GM21825 (cell line): Measurements from ENCODE around the gene PAPSS2.
"Not testable (repeated sequence)": the region's sequence is repeated elsewhere in the genome, so short reads cannot be mapped to it uniquely, and the experiment has no call there.

ENCODE experiments used
- ATAC-seq: cut with Tn5 transposase; IDR thresholded peaks from one replicate; pipeline ENCODE4 v1.9.1; 2021; ENCODE audit warnings: mild to moderate bottlenecking, moderate library complexity; ENCODE audit not compliant: unreplicated experiment

Gene PAPSS2

DNA sequence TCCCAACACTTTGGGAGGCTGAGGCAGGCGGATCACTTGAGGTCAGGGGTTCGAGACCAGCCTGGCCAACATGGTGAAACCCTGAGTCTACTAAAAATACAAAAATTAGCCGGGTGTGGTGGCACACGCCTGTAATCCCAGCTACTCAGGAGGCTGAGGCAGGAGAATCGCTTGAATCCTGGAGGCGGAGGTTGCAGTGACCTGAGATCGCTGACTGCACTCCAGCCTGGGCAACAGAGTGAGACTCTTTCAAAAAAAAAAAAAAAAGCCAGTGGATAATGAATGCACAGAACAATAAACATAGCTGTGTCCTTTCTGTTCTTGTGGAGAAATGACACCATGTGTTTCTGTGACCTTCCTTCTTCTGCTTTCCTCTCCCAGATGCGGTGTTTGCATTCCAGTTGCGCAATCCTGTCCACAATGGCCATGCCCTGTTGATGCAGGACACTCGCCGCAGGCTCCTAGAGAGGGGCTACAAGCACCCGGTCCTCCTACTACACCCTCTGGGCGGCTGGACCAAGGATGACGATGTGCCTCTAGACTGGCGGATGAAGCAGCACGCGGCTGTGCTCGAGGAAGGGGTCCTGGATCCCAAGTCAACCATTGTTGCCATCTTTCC lies 83.4 kb downstream of the PAPSS2 start:
- not testable (repeated sequence) for ATAC-seq

DNA sequence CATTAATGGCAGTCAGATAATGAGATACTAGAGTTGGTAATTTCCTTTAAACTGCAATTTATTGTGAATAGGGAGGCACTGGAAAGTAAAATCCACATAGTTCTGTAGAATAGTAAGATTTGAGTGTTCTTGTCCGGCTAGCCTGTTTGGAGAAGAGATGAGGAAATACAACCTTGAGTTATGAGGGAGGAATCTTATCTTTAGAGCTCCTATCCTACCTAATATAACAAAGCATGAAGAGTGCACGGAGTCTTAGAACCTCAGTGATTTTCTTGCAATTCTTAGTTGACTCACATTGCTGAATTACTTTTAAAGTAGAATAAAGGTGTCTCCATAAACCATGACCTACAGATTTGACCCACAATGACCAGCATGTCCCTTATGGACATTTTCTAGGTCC lies 84.9 kb downstream of the PAPSS2 start:
- no peak for ATAC-seq

DNA sequence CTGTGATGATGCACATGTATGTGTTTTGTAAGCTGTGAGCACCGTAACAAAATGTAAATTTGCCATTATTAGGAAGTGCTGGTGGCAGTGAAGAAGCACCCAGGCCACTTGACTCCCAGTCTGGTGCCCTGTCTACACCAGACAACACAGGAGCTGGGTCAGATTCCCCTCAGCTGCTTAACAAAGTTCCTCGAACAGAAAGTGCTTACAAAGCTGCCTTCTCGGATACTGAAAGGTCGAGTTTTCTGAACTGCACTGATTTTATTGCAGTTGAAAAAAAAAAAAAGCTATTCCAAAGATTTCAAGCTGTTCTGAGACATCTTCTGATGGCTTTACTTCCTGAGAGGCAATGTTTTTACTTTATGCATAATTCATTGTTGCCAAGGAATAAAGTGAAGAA lies 87.2 kb downstream of the PAPSS2 start:
- ATAC-seq = no peak

DNA sequence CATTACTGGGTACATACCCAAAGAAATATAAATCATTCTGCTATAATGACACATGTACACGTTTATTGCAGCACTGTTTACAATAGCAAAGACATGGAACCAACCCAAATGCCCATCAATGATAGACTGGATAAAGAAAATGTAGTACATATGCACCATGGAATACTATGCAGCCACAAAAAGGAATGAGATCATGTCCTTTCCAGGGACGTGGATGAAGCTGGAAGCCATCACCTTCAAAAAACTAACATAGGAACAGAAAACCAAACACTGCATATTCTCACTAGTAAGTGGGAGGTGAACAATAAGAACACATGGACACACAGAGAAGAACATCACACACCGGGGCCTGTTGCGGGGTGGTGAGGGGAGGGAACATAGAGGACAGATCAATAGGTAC lies 88.6 kb downstream of the PAPSS2 start:
- not testable (repeated sequence) for ATAC-seq

DNA sequence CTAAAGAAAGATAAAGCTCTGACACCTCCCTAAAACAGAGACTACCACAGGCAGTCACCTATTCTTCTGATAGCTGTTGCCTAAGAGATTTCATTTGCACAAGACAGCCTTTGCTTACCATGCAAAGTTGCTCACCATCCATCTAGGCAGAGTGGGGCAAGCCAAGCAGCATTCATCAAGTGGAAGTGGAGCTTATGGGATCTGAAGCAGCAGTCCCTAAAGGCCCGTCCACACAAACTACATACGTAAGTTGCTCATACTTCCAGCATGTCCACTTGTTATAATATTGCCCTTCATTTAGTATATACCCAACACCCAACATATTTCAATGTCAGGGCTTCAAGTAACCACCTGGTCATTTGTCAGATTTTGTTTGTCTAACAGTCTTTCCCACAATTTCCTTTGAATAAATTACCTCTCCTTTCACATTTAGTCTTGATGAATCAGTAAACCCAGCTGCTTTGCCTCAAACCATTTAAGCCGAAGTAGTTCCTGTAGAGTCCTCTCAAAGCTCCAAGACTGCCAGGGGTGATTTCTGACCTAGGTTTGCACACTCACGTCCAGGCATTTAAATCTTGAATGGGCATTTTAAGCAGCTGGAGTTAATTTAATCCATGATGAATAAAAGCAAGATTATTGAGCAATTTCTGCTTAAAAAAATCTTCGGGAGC lies 90.5 kb downstream of the PAPSS2 start:
- no peak for ATAC-seq

DNA sequence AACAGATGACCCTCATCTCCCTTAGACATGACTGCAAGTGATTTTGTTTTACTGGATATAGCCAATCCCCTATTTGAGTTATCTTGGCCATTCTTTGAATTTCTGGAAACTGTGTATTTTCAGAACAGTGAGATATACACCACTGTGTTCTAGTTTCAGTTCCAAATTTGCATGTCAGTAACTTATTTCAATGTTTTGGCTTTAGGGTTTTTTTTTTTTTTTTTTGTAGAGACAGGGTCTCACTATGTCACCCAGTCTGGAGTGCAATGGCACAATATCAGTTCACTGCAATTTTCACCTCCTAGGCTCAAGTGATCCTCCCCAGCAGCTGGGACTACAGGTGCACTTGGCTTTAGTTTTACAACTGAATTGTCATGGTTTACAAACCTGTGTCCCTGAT lies 91.1 kb downstream of the PAPSS2 start:
- ATAC-seq = no peak

DNA sequence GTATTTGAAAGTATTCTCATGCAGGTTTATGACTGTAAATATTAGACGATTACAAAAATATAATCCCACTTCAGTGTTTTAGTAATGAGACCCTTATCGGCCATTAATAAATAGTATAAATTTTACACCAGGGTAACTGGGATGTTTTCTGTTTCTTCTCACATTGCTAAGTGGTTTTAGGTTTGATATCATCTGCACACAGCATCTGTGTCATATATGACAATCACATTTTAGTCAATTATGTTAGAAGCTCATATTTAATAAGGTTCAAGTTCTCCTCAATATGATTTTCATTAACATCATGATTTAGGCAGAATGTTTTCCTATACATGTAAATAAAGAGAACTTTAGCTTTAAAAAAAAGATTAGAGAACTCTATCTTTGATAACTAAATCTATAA lies 91.6 kb downstream of the PAPSS2 start:
- no peak for ATAC-seq

DNA sequence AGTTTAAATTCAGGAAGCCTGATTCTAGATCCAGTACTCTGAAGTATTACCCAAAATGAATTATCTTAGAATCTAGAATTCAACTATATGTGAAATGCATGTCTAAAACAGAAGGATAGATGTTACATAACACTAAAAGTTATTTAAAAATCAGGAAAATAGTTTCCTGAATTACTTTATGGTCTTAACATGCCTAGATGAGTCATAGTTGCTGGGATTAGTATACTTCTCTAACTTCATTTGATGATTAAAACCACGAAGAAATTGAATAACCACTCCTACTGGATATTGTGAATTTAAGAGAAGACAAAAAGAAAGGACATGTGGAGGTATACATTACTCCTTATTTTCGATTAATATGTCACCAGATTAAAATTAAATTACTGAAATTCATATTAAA lies 92.9 kb downstream of the PAPSS2 start:
- no peak for ATAC-seq

DNA sequence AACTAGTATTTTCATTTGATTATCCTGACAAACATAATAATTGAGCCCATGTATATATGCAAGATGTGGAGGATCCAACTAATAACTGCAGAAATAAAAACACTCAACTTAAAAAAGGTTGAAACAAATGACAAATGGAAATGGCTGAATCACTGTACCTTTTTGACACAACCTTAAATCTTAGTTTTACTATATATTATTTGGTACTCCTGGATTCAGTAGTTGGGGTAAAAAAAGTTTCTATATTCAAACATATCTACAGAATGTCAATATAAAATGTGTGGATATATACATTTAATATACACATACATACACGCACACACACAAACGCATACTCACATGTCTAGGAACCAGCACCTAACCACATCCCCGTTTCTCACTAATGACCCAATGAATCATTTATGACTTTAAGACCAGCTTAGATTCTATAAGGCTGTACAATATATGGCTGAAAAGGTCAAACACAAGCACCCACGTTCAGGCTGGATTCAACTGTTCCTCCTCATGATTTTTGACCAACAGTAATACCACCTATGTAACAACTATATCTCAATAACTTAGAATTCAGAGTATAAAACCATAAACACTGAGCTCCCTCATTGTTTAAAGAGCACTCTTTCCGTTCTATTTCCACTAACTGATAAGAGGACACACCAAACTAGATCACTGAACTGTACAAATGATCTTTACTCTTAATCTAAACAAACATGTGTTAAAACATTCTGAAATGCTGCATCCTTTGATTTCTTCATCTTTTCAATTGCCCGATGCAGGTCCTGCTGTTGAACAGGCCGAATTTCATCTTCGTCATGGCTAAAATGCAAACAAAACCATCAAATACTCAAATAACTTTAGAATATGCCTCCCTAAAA lies 94.6 kb downstream of the PAPSS2 start:
- ATAC-seq = no peak

DNA sequence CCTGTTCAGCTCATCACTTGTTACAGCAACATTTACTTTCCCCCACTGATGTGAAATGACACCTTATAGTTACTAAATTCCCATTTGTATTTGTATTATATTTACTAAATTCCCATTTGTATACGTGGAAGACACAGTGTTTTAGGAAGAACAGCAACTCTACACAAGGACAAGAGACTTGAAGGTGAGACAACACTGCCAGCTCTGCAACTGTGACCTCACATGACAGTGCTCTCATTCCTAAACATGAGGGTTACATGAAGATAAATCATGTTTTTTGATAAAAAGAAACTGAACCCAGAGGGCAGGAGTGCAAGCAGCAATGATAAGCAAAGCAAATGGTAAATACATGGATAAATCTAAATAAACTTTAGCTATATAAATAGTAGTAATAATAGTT lies 98.0 kb downstream of the PAPSS2 start:
- no peak for ATAC-seq

DNA sequence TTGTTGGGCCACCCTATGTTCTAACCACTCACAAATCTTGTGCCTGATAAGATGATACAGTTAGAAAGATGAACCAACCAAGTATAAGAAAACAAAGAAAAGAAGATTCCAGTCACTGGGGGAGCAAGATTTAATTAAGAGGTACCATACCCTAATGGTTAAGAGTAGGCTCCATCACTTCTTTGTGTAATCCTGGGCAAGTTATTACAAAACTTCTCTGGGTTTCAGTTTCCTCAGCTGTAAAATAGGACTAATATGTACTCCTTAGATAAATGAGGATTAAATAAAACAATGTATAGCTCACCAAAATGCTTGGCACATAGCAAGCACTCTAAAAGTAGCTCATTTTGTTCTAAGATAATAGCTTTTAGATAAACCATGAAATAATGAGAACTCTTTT lies 99.9 kb downstream of the PAPSS2 start:
- no peak for ATAC-seq

DNA sequence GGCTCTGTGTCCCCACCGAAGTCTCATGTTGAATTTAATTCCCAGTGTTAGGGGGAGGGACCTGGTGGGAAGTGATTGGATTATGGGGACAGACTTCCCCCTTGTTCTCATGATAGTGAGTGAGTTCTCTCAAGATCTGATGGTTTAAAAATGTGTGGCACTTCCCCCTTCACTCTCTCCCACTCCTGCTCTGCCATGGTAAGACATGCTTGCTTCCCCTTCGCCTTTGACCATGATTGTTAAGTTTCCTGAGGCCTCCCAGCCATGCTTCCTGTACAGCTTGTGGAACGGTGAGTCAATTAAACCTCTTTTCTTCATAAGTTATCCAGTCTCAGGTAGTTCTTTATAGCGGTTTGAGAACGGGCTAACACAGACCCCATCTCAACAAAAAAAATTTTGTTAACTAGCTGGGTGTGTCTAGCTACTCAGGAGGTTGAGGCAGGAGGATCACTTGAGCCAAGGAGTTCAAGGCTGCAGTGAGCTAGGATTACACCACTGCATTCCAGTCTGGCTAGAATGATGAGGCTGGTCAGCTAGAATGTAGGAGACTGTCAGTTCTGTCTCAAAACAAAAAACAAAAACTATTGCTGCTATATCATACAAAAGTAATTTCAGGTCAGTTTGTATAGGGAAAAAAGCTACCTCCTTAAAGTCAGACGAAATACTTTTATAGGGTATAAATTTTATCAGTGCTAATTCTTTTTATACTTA lies 100.7 kb downstream of the PAPSS2 start:
- no peak for ATAC-seq

DNA sequence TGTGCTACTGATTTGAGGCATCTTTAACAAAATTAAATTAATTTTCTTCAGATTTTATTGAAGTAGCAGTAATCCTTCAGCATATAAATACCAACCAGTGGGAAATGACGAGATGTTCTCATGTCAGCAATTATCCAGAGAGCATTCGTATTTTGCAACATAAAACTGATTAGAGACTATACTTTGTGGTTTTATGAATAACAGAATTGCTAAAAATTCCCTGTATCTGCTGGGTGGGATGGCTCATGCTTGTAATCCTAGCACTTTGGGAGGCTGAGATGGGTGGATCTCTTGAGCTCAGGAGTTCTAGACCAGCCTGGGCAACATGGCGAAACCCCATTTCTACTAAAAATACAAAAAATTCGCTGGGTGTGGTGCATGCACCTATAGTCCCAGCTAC lies 101.5 kb downstream of the PAPSS2 start:
- no peak for ATAC-seq

DNA sequence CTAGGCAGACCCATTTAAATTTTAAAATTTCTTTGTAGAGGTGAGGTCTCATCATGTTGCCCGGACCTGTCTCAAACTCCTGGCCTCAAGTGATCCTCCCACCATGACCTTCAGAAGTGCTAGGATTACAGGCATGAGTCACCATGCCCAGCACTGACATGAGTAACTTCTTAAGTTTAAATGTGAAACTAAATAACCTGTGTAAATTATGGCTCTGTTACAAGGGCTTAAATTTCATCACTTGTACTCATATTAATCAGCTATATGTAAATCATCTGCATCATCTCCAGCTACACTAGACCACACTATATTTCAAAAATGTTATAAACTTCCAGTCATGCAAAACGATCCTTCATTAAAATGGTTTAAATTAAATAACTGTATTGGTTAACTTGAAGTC lies 102.2 kb downstream of the PAPSS2 start:
- peak; percentile 74 for ATAC-seq

DNA sequence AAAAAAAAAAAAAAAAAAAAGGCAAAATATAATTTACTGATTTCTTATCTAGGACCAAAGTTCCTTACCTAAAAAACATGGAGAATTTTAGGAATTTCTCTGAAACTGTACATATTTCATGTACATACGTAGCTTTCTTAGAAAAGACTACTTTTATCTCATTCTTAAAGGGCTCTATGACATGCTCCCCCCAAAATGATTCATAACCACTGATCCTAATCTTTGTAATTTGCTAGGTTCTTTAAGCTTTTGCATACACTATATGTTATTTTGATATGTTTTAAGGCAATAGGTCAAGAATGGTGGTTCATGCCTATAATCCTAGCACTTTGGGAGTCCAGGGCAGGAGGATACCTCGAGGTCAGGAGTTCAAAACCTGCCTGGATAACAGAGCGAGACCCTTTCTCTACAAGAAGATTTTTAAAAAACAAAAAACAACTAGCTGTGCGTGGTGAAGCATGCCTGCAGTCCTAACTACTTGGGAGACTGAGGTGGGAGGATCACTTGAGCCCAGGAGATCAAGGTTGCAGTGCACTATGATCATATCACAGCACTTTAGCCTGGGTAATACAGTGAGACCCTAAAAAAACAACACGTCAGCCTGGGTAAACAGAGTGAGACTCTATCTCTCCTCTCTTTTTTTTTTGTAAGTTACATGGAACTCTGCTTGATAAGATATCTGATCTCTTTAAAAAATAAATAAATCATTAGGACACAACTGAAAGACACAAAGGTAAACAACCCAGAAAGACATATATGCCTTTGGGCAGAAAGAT lies 103.6 kb downstream of the PAPSS2 start:
- ATAC-seq = no peak

DNA sequence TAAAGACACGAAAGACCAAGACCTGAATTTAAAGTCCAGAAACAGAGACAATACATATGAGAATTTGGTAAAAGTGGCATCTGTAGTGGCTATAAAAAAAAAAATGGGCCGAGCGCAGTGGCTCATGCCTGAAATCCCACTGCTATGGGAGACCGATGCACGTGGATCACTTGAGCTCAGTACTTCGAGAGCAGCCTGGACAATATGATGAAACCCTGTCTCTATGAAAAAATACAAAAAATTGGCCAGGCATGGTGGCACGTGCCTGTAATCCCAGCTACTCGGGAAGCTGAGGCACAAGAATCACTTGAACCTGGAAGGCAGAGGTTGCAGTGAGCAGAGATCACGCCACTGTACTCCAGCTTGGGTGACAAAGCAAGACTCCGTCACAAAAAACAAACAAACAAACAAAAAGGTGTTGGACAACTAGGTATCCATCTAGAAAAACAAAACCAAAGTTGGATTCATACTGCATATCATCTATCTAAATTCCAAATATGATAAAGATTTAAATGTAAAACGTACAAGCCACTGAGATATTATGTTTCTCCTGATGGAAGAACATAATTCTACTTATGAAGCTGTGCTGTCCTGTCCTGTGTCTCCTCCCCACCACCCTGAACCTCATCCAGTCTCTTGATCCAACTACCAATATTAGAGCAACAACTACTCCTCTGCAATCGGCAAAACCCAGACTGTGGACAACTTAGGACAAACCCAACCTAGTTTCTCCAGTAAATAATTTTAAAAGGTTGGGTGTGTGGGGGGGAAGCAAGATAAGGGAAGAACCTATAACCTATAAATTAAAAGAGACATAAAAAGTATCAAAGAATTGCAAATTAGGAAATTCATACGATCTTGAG lies 104.6 kb downstream of the PAPSS2 start:
- no peak for ATAC-seq

DNA sequence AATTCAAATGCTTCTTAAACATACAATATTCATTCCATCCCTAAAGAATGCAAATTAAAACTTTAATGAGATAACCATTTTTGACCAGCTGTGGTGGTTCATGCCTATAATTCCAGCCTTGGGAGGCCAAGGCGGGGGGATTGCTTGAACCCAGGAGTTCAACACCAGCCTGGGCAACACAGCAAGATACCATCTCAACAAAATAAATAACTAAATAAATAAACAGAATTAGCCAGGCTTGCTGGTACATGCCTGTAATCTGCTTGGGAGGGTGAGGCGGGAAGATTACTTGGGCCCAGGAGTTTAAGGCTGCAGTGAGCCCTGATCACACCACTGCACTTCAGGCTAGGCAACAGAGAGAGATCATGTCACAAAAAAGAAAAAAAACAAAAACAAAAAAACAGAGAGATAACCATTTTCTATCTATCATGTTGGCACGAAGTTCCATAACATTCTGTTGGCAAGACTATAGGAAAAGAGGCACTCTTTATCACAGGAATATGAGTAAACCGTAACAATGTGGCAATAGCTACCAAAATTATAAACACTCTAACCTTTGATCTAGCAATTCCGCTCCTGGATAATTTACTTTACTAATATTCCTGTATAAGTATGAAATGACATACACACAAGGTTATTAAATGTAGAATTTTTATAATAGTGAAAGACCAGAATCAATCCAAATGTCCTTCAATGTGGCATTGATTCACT lies 106.1 kb downstream of the PAPSS2 start:
- no peak for ATAC-seq

DNA sequence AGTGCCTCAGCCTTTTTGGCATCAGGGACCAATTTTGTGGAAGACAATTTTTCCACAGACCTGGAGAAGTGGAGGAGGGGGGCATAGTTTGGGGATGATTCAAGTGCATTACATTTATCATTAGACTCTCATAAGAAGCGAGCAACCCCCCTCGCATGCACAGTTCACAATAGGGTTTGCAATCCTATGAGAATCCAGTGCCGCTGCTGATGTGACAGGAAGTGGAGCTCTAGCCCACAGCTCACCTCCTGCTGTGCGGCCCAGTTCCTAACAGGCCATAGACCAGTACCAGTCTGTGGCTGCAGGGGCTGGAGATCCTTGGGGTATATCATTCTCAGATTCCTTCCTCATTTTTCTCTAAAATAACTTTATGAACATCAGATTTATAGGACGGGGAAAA lies 107.6 kb downstream of the PAPSS2 start:
- no peak for ATAC-seq

DNA sequence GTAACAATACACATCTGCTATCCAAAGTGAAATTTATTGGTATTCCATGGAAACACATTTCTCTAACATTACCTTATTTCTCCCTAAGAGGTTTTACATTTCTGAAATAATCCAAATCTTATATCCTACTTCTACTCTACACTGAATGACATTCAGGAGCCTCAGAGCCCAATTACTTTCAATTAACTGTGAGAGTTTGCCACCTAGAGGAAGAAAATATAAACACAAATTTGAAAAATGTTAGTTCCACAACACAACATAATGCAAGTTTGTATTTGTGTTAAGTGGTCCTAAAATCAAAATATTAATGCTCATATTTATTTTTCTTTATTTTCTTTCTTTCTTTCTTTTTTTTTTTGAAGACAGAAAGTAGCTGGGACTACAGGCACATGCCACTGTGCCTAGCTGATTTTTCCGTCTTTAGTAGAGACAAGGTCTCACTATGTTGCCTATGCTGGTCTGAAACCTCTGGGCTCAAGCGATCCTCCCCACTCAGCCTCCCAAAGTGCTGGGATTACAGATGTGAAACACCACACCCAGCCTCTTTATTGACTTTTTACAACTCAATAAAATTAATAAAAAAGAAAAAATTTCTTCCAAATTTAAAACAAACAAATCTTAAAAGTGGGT lies 112.3 kb downstream of the PAPSS2 start:
- ATAC-seq = no peak
